Measurements from ENCODE around the gene LIPC.
A peak's percentile ranks its signal among the peaks of the same experiment; 100 is the strongest.

The LIPC gene

DNA sequence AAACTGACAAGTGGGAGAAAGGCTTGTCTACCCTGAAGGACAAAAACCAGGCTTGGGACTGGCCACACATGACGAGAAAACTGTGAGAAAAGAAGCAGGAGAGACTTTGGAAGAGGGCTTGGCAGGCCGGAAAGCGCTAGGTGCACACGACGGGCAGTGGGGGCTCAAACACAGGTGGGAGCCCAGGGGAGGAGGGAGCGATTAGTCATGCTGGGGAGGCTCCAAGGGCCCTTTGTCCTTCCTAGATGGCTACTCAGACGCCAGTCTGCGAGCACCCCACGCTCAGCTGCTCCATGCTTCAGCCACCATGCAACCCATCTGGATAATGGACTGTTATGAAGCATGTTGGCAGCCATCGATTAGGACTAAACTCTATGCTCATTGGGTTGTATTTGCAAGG, 17.1 kb downstream of the LIPC start:
- TF ChIP-seq CEBPB (IDR thresholded peaks at IDR 0.05): no peak

DNA sequence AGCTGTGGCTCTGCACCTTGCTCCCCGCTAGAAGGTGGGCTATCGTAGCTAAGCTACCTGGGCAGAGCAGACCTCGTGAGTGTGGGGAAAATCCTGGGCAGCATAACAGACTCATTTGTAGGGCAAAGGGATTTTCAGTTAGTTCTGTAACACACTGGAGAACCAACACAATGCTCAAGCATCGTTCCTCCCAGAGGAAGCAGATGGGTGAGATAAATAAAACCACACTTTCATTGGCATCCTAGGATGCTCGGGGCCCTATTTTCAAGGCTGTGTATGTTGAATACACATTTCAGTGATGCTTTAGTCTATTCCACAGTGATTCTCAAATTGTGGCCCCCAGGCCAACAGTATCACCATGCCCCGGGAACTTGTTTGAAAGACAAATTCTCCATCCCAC, 20.0 kb downstream of the LIPC start:
- TF ChIP-seq YY1 (IDR thresholded peaks at IDR 0.05; ENCODE audit: low read depth): no peak
- TF ChIP-seq EGR1 (IDR thresholded peaks at IDR 0.05): no peak

DNA sequence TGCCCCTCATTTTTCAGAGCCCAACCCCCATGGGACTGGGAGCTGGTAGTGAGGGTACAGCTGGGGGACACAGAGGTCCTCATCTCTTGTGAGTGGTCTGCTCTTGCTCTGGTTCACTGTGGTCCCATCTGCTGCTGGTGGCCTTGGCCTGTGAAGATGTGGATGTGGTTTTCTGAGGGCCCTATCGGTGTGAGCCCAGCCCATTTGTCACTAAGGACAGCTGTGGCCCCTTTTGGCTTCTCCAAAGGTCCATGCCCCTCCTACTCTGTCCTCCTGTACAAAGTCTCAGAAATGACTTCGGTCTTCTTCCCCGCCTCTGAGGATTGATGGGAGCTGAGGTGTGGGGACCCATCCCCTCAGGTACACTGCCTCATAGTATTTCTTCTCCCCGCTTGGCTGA, 21.0 kb downstream of the LIPC start:
- no peak for TF ChIP-seq CEBPB (IDR thresholded peaks at IDR 0.05)
- no peak for TF ChIP-seq EGR1 (IDR thresholded peaks at IDR 0.05)
- no peak for TF ChIP-seq NFIC (IDR thresholded peaks at IDR 0.05)
- TF ChIP-seq RAD21 (IDR thresholded peaks at IDR 0.05; ENCODE audit: low read depth): no peak
- TF ChIP-seq CREB1 (IDR thresholded peaks at IDR 0.05; ENCODE audit: low read depth): no peak
- TF ChIP-seq MAX (IDR thresholded peaks at IDR 0.05): no peak
- TF ChIP-seq TAF1 (IDR thresholded peaks at IDR 0.05; ENCODE audit: low read depth): no peak
- TF ChIP-seq, protein P1, sequence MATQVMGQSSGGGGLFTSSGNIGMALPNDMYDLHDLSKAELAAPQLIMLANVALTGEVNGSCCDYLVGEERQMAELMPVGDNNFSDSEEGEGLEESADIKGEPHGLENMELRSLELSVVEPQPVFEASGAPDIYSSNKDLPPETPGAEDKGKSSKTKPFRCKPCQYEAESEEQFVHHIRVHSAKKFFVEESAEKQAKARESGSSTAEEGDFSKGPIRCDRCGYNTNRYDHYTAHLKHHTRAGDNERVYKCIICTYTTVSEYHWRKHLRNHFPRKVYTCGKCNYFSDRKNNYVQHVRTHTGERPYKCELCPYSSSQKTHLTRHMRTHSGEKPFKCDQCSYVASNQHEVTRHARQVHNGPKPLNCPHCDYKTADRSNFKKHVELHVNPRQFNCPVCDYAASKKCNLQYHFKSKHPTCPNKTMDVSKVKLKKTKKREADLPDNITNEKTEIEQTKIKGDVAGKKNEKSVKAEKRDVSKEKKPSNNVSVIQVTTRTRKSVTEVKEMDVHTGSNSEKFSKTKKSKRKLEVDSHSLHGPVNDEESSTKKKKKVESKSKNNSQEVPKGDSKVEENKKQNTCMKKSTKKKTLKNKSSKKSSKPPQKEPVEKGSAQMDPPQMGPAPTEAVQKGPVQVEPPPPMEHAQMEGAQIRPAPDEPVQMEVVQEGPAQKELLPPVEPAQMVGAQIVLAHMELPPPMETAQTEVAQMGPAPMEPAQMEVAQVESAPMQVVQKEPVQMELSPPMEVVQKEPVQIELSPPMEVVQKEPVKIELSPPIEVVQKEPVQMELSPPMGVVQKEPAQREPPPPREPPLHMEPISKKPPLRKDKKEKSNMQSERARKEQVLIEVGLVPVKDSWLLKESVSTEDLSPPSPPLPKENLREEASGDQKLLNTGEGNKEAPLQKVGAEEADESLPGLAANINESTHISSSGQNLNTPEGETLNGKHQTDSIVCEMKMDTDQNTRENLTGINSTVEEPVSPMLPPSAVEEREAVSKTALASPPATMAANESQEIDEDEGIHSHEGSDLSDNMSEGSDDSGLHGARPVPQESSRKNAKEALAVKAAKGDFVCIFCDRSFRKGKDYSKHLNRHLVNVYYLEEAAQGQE (IDR thresholded peaks at IDR 0.05; ENCODE audit: low read depth): no peak
- TF ChIP-seq EP300 (IDR thresholded peaks at IDR 0.05; ENCODE audit: borderline replicate concordance): no peak

DNA sequence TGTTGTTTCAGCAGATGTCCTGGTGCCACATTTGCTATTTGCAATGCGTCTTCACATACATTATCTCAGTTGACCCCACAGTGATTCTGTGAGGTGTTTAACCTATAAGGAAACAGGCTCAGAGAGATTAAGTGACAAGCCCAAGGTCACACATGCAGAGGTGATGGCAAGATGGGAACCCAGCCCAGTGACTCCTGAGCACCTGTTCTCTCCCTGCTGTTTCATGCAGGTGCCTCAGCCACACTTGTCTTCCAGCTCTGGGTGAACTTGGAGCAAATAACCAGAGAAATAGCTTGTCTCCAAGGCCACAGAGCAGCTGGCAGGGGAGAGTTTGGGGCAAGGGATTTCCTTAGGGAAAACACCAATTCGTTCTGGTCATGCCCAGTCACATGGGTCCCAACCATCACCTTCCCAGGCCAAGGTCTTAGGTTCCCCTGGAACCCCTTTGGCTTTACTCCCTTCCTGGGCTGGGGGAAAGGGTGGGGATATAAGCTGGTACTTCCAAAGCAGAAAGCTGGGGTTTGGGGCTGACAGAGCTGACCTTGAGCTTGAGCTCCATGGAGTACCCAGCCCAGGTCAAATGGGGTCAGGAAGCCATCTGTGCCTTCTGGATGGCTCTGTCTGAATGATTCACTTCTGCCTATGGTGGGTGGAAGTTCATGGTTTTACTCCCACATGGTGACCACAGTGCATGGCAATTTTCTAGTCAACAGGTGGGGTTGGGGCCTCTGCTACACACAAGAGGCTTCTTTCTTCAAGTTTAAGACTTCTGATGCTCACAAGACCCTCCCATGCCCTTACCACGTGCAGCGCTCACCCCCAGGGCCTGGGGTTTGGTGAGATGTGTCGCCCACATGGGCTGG, 22.4 kb downstream of the LIPC start:
- TF ChIP-seq EP300 (IDR thresholded peaks at IDR 0.05; ENCODE audit: borderline replicate concordance): no peak
- no peak for TF ChIP-seq MAX (IDR thresholded peaks at IDR 0.05)
- TF ChIP-seq USF1 (IDR thresholded peaks at IDR 0.05): no peak

GRCh38 chr15:58454950-58455401, 23.2 kb downstream of the LIPC start:
- TF ChIP-seq CREB1 (IDR thresholded peaks at IDR 0.05; ENCODE audit: low read depth): no peak
- TF ChIP-seq CEBPB (IDR thresholded peaks at IDR 0.05): no peak
- TF ChIP-seq RAD21 (IDR thresholded peaks at IDR 0.05; ENCODE audit: low read depth): peak; percentile 9; the same call in 1 of the 2 replicates
- TF ChIP-seq TEAD4 (IDR thresholded peaks at IDR 0.05): no peak
- peak; percentile 40; the same call in 1 of the 2 replicates for TF ChIP-seq NFIC (IDR thresholded peaks at IDR 0.05)
- TF ChIP-seq, protein P1 (IDR thresholded peaks at IDR 0.05; ENCODE audit: low read depth): no peak
- no peak for TF ChIP-seq TAF1 (IDR thresholded peaks at IDR 0.05; ENCODE audit: low read depth)
- TF ChIP-seq USF1 (IDR thresholded peaks at IDR 0.05): no peak
- TF ChIP-seq EGR1 (IDR thresholded peaks at IDR 0.05): no peak

GRCh38 chr15:58457466-58457965, 25.7 kb downstream of the LIPC start:
- TF ChIP-seq RAD21 (IDR thresholded peaks at IDR 0.05; ENCODE audit: low read depth) (no peak), TEAD4 (IDR thresholded peaks at IDR 0.05) (no peak), USF1 (IDR thresholded peaks at IDR 0.05) (no peak), FOXM1 (IDR thresholded peaks at IDR 0.05; ENCODE audit: borderline replicate concordance, low read depth) (no peak), CREB1 (IDR thresholded peaks at IDR 0.05; ENCODE audit: low read depth) (no peak), EP300 (IDR thresholded peaks at IDR 0.05; ENCODE audit: borderline replicate concordance) (no peak), YY1 (IDR thresholded peaks at IDR 0.05; ENCODE audit: low read depth) (no peak), EGR1 (IDR thresholded peaks at IDR 0.05) (no peak)
